Keratinocyte (primary cell): ENCODE data around the gene HP. TPM values are rescaled to one million over a fixed set of nuclear protein-coding genes. Genes with fewer than 3 reads are reported as not detected.
"Not testable (repeated sequence)": the region's sequence is repeated elsewhere in the genome, so short reads cannot be mapped to it uniquely, and the experiment has no call there.

Source experiments
- DNase-seq: peaks from one replicate; pipeline ENCODE4 v3.0.0-alpha.2; 2011; ENCODE audit warnings: low read depth, missing footprints, low spot score
- FAIRE-seq: peaks from 2 replicates; lab custom pipeline; 2011; peaks lifted over from hg19 to GRCh38; lab: Jason Lieb, UNC
- H2AFZ ChIP-seq: 2 replicates; pipeline ENCODE4 v1.6.0; 2012; ENCODE audit warnings: low read length, control low read depth, inconsistent platforms; ENCODE audit not compliant: control insufficient read depth
- H3K27ac ChIP-seq: 2 replicates; pipeline ENCODE4 v1.5.1; 2011; ENCODE audit warnings: low read length; ENCODE audit not compliant: control insufficient read depth, insufficient read depth
- H3K27me3 ChIP-seq: 3 replicates; pipeline ENCODE4 v1.6.0; 2011; ENCODE audit warnings: low read length; ENCODE audit not compliant: control insufficient read depth, insufficient read depth; ENCODE audit errors: extremely low read depth
- H3K36me3 ChIP-seq, 2 experiments: 2 replicates in 1 of 2; 3 replicates in 1 of 2; pipeline ENCODE4 v1.5.1; 2011; ENCODE audit warnings: low read length in 2 of 2, mild to moderate bottlenecking in 1 of 2; ENCODE audit not compliant: control insufficient read depth in 2 of 2, insufficient read depth in 2 of 2; ENCODE audit errors: extremely low read depth in 1 of 2
- H3K4me1 ChIP-seq: 3 replicates; pipeline ENCODE4 v1.5.1; 2011; ENCODE audit warnings: low read length; ENCODE audit not compliant: control insufficient read depth, insufficient read depth; ENCODE audit errors: extremely low read depth
- H3K4me2 ChIP-seq: 3 replicates; pipeline ENCODE4 v1.6.0; 2011; ENCODE audit warnings: low read depth, low read length; ENCODE audit not compliant: control insufficient read depth, insufficient read depth; ENCODE audit errors: extremely low read depth
- H3K4me3 ChIP-seq, 3 experiments: fragments of 200-600 bp in 1 of 3; sonication (generic) in 1 of 3; 2 replicates in 2 of 3; 3 replicates in 1 of 3; pipeline ENCODE4 v1.5.1; 2011 to 2016; ENCODE audit warnings: low read length in 3 of 3, mild to moderate bottlenecking in 3 of 3, control low read depth in 2 of 3, inconsistent platforms in 1 of 3, low read depth in 1 of 3, mixed read lengths in 1 of 3, mixed run types in 1 of 3, moderate library complexity in 1 of 3; ENCODE audit not compliant: control insufficient read depth in 2 of 3, insufficient read depth in 2 of 3; ENCODE audit errors: extremely low read depth in 1 of 3
- H3K79me2 ChIP-seq: 2 replicates; pipeline ENCODE4 v1.6.0; 2012; ENCODE audit warnings: low read length; ENCODE audit not compliant: control insufficient read depth, insufficient read depth
- H3K9ac ChIP-seq: 3 replicates; pipeline ENCODE4 v1.6.0; 2011; ENCODE audit warnings: low read length; ENCODE audit not compliant: control insufficient read depth, insufficient read depth; ENCODE audit errors: extremely low read depth
- H3K9me1 ChIP-seq: 3 replicates; pipeline ENCODE4 v1.6.0; 2011; ENCODE audit warnings: low read length; ENCODE audit not compliant: control insufficient read depth, insufficient read depth; ENCODE audit errors: extremely low read depth
- H3K9me3 ChIP-seq: 2 replicates; pipeline ENCODE4 v1.5.1; 2012; ENCODE audit warnings: low read depth, low read length; ENCODE audit not compliant: control insufficient read depth
- H4K20me1 ChIP-seq: 3 replicates; pipeline ENCODE4 v1.6.0; 2011; ENCODE audit warnings: low read length; ENCODE audit not compliant: control insufficient read depth, insufficient read depth; ENCODE audit errors: extremely low read depth
- EZH2 ChIP-seq: IDR thresholded peaks from one replicate; pipeline ENCODE4 v1.6.1; 2012; ENCODE audit warnings: inconsistent platforms, mild to moderate bottlenecking, low read length, moderate library complexity
- dilution Hi-C: fragments of 300-500 bp; cut with MboI; formaldehyde crosslinking; loops from one replicate; pipeline ENCODE4 v1.7.0; 2020; ENCODE audit warnings: low sequenced_read_pairs; ENCODE audit not compliant: extremely low pct_ligation_motif_present
- polyA plus RNA-seq, 5 experiments: library from polyadenylated mRNA; depleted of rRNA in 3 of 5; stranded (reverse) in 3 of 5; stranded (forward) in 1 of 5; unstranded in 1 of 5; fragments of >200 nt; gene quantifications; 1 replicate in 1 of 5; 2 replicates in 3 of 5; 3 replicates in 1 of 5; pipeline versions ENCODE4 v1.2.1 to v1.2.3, GENCODE V29; 2011 to 2012; ENCODE audit warnings: missing spikeins in 2 of 5, low read depth in 1 of 5, low replicate concordance in 1 of 5
- TF ChIP-seq, protein P1 (sequence below), 3 experiments: IDR thresholded peaks in 1 of 3; conservative IDR thresholded peaks in 1 of 3; optimal IDR thresholded peaks in 1 of 3; 2 replicates in 2 of 3; 3 replicates in 1 of 3; pipeline versions ENCODE3 to v1.5.1; 2011; ENCODE audit warnings: low read length in 3 of 3, mild to moderate bottlenecking in 3 of 3, moderate library complexity in 2 of 3, control low read depth in 1 of 3, inconsistent platforms in 1 of 3; ENCODE audit not compliant: insufficient read depth in 2 of 3; ENCODE audit errors: extremely low read depth in 1 of 3

HP gene
- polyA plus RNA-seq, 1 donor (not counting 4 experiments of a cell fraction or from before 2014, with no cell fraction given): 0.43 TPM

DNA sequence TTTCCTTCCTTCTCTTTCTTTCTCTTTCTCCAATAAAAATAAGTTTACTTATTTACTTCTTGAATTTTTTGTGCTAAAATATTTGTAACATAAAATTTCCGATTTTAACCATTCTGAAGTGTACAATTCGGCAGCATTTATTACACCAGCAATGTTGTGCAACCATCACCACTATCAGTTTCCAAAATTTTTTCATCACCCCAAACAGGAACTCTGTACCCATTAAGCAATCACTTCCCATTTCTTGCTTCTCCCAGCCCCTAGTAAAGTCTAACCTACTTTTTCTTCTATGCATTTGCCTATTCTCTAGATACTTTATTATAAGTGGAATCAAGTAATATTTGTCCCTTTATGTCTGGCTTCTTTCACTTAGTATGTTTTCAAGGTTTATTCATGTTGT is 2.5 kb upstream of the HP start:
- no peaks in the 10 kb centered on the region for H3K9me3 ChIP-seq
- no peaks in the 10 kb centered on the region for H3K79me2 ChIP-seq
- dilution Hi-C loops: no loop called here

DNA sequence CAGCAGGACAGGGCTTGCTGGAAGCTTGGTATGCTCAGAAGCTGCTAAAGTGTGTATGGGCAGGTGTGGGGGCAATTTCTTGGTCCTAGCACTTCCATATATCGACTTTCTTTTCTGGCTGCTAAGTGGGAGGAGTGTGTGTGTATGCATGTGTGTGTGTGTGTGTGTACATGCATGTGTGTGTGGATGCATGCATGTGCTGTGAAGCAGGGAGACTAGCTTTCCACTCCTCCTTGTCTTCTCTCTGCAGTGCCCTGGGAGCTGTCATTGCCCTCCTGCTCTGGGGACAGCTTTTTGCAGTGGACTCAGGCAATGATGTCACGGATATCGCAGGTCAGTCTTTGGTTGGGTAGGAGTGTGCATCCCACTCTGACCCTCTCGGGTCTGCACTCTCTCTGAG is 1.6 kb downstream of the HP start:
- Histone ChIP-seq H3K9ac (no peak overlapping the region), H3K27me3 (no peaks in the 10 kb centered on the region), H2AFZ (no peak overlapping the region), H3K9me3 (no peaks in the 10 kb centered on the region), H3K27ac (no peak overlapping the region), H3K4me3 (no peak overlapping the region), H4K20me1 (no peaks in the 10 kb centered on the region), H3K9me1 (no peaks in the 10 kb centered on the region), H3K4me1 (no peaks in the 10 kb centered on the region), H3K36me3 (no peaks in the 10 kb centered on the region), H3K4me2 (no peak overlapping the region), H3K79me2 (no peaks in the 10 kb centered on the region)
- TF ChIP-seq, protein P1, sequence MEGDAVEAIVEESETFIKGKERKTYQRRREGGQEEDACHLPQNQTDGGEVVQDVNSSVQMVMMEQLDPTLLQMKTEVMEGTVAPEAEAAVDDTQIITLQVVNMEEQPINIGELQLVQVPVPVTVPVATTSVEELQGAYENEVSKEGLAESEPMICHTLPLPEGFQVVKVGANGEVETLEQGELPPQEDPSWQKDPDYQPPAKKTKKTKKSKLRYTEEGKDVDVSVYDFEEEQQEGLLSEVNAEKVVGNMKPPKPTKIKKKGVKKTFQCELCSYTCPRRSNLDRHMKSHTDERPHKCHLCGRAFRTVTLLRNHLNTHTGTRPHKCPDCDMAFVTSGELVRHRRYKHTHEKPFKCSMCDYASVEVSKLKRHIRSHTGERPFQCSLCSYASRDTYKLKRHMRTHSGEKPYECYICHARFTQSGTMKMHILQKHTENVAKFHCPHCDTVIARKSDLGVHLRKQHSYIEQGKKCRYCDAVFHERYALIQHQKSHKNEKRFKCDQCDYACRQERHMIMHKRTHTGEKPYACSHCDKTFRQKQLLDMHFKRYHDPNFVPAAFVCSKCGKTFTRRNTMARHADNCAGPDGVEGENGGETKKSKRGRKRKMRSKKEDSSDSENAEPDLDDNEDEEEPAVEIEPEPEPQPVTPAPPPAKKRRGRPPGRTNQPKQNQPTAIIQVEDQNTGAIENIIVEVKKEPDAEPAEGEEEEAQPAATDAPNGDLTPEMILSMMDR (optimal IDR thresholded peaks at IDR 0.05 in 1 of 3, IDR thresholded peaks at IDR 0.05 in 1 of 3, conservative IDR thresholded peaks at IDR 0.05 in 1 of 3; ENCODE audit: extremely low read depth in 1 of 3, insufficient read depth in 2 of 3, low read length in 3 of 3): no peak
- TF ChIP-seq EZH2: no peak
- dilution Hi-C loops: no loop called here
- DNase-seq (no peak), FAIRE-seq (no peak)

More for the DNA sequence above, 2.5 kb upstream of the HP start:
- no peak overlapping the region for H3K9ac ChIP-seq
- no peaks in the 10 kb centered on the region for H3K27me3 ChIP-seq
- H3K4me3 ChIP-seq: no peak overlapping the region
- no peak overlapping the region for H3K27ac ChIP-seq
- no peak for DNase-seq
- H4K20me1 ChIP-seq: no peaks in the 10 kb centered on the region
- no peaks in the 10 kb centered on the region for H3K4me1 ChIP-seq
- H3K36me3 ChIP-seq: no peaks in the 10 kb centered on the region
- no peak overlapping the region for H2AFZ ChIP-seq
- no peaks in the 10 kb centered on the region for H3K9me1 ChIP-seq
- TF ChIP-seq EZH2: no peak
- TF ChIP-seq, protein P1 (optimal IDR thresholded peaks at IDR 0.05 in 1 of 3, IDR thresholded peaks at IDR 0.05 in 1 of 3, conservative IDR thresholded peaks at IDR 0.05 in 1 of 3; ENCODE audit: extremely low read depth in 1 of 3, insufficient read depth in 2 of 3, low read length in 3 of 3): no peak
- no peak for FAIRE-seq
- H3K4me2 ChIP-seq: no peak overlapping the region

DNA sequence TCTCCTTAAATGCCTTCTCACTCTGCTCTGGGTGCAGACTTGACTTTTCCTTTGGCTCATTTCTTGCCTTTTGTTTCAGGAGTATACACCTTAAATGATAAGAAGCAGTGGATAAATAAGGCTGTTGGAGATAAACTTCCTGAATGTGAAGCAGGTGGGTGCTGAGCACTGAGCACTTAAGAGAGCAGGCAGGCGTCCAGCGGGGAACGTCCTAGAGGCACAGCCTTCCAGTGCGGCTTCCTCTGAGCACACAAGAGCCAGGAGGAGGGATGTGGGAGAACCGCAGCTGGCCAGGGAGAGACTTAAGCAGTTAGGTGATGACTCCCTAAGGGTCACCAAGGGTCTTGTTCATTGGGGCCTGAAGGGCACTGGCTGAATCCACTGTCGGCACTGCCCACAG is 3.0 kb downstream of the HP start:
- H2AFZ ChIP-seq, H3K27ac ChIP-seq, FAIRE-seq, dilution Hi-C loops, H3K9me1 ChIP-seq, H3K9me3 ChIP-seq, DNase-seq, H3K9ac ChIP-seq, H3K4me2 ChIP-seq, H4K20me1 ChIP-seq, H3K4me3 ChIP-seq, H3K4me1 ChIP-seq, H3K27me3 ChIP-seq, H3K36me3 ChIP-seq, H3K79me2 ChIP-seq: not testable (repeated sequence)

DNA sequence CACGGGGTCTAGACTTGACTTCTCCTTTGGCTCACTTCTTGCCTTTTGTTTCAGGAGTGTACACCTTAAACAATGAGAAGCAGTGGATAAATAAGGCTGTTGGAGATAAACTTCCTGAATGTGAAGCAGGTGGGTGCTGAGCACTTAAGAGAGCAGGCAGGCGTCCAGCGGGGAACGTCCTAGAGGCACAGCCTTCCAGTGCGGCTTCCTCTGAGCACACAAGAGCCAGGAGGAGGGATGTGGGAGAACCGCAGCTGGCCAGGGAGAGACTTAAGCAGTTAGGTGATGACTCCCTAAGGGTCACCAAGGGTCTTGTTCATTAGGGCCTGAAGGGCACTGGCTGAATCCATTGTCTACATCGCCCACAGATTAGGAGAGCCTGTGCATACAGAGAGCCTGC is 4.8 kb downstream of the HP start:
- DNase-seq, H3K9ac ChIP-seq, H3K4me1 ChIP-seq, H3K27me3 ChIP-seq, H3K79me2 ChIP-seq, H3K27ac ChIP-seq, H4K20me1 ChIP-seq, FAIRE-seq, H2AFZ ChIP-seq, H3K4me2 ChIP-seq, H3K36me3 ChIP-seq, H3K4me3 ChIP-seq, H3K9me1 ChIP-seq, dilution Hi-C loops, H3K9me3 ChIP-seq: not testable (repeated sequence)
